Upper lobe of right lung (tissue), 1 donor: Measurements from ENCODE around the gene APOC4. TPM values are rescaled to one million over a fixed set of nuclear protein-coding genes. Genes with fewer than 3 reads are reported as not detected.

Source experiments
- ATAC-seq: fragments of 200-7000 bp; cut with Tn5 transposase; one replicate; pipeline ENCODE4 v1.9.1; 2020; ENCODE audit warnings: mild to moderate bottlenecking, moderate library complexity
- DNase-seq: peaks from one replicate; pipeline ENCODE4 v3.0.0-alpha.2; 2020
- H3K27ac ChIP-seq: fragments of 200-600 bp; one replicate; pipeline ENCODE4 v1.8.0; 2022
- H3K27me3 ChIP-seq: fragments of 200-600 bp; one replicate; pipeline ENCODE4 v1.8.0; 2022; ENCODE audit warnings: mild to moderate bottlenecking
- H3K36me3 ChIP-seq: fragments of 200-600 bp; one replicate; pipeline ENCODE4 v1.8.0; 2022
- H3K4me1 ChIP-seq: fragments of 200-600 bp; one replicate; pipeline ENCODE4 v1.8.0; 2022
- H3K4me3 ChIP-seq: fragments of 200-600 bp; one replicate; pipeline ENCODE4 v1.8.0; 2022; ENCODE audit warnings: mild to moderate bottlenecking
- H3K9me3 ChIP-seq: fragments of 200-600 bp; one replicate; pipeline ENCODE4 v1.8.0; 2022
- CTCF ChIP-seq: fragments of 200-600 bp; IDR thresholded peaks from one replicate; pipeline ENCODE4 v1.8.0; 2022; ENCODE audit warnings: antibody characterized with exemption
- intact Hi-C: fragments of 100-400 bp; cut with DNase I; formaldehyde crosslinking; loops from one replicate; pipeline ENCODE4 v1.11.0; 2022
- total RNA-seq: library from RNA; stranded (reverse); fragmentation: NEBNext Ultra II Directional; extraction: Animal tissue kit (Norgen Biotek cat#: 25700); gene quantifications from one replicate; pipeline ENCODE4 v1.2.1, GENCODE V29; 2021
- donor health status: DM: no; HTN: yes; CAD: no; lungs with severe emphysema.

Gene APOC4
- total RNA-seq, 1 donor from 2014 or later: not detected

DNA sequence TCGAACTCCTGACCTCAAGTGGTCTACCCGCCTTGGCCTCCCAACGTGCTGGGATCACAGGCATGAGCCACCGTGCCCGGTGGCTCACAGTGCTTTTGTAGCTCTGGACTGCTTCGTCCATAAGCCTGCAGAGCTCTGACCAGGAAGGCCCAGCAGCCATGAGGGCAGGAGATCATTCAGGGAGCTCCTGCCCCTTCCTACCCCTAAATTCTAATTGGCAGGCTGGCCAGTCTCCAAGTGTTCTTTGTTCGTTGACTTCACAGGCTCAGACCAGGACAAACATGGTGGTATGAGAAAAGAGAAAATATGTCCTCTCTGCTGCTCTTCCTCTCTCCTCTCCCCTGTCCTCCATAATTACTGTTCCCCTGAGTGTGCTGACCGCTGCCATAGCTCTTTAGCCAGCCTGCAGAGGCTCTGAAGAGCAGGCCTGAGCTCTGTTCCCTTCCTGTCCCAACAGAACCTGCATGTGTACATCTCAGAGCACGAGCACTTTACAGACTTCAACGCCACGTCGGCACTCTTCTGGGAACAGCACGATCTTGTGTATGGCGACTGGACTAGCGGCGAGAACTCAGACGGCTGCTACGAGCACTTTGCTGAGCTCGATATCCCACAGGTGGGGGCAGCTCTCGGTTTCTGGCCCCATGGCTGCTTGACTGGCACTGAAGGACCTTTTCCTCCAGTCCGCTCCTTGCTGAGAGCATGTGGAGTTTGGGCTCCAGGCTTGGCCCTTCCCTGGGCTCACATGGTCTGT is 32.1 kb downstream of the APOC4 start:
- DNase-seq: no peak
- ATAC-seq: no peak
- intact Hi-C loops: no loop called here
- Histone ChIP-seq H3K9me3 (no peaks in the 10 kb centered on the region), H3K27ac (no peak overlapping the region), H3K27me3 (no peaks in the 10 kb centered on the region), H3K4me1 (no peaks in the 10 kb centered on the region), H3K36me3 (peaks cover 71% of the 10 kb centered on the region), H3K4me3 (no peak overlapping the region)
- TF ChIP-seq CTCF: no peak

- intact Hi-C loops: no loop called here
- Histone ChIP-seq H3K27me3 (no peaks in the 10 kb centered on the region), H3K4me3 (no peak overlapping the region), H3K9me3 (no peaks in the 10 kb centered on the region), H3K36me3 (peaks cover 75% of the 10 kb centered on the region), H3K27ac (no peak overlapping the region), H3K4me1 (no peaks in the 10 kb centered on the region)
- DNase-seq (no peak), ATAC-seq (no peak)
- TF ChIP-seq CTCF: no peak
These were observed 32.8 kb downstream of the APOC4 start for GRCh38 chr19:44974857-44975256.

- no peak for TF ChIP-seq CTCF
- Histone ChIP-seq H3K36me3 (peaks cover 81% of the 10 kb centered on the region), H3K4me3 (no peak overlapping the region), H3K27ac (no peak overlapping the region), H3K4me1 (no peaks in the 10 kb centered on the region), H3K9me3 (no peaks in the 10 kb centered on the region), H3K27me3 (no peaks in the 10 kb centered on the region)
- no peak for DNase-seq
- ATAC-seq: no peak
- intact Hi-C loops: no loop called here
These were observed 33.4 kb downstream of the APOC4 start for GRCh38 chr19:44975444-44975843.

DNA sequence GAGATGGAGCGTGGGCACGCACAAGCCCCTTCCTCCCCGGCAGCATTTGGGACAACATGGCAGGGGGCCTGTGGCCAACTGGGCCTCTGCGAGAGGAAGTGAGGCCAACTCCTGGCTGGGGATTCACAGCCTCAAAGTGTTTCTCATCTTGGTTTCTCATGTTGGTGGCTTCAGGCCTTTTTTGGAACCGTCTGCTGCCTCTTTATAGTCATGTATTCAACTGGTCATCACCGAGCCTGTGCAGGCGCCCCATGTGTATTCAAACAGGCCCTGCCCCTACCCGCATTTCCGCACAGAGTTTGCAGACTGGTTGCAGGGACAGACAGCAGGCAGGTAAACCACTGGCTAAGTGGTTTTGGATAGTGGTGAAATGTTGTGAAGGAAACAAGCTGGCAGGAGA is 42.0 kb downstream of the APOC4 start:
- no peaks in the 10 kb centered on the region for H3K9me3 ChIP-seq
- no peaks in the 10 kb centered on the region for H3K27me3 ChIP-seq
- intact Hi-C loops: no loop called here
- H3K4me3 ChIP-seq: no peak overlapping the region
- peaks cover 95% of the 10 kb centered on the region for H3K36me3 ChIP-seq
- H3K4me1 ChIP-seq: no peaks in the 10 kb centered on the region
- ATAC-seq (no peak), DNase-seq (no peak)
- H3K27ac ChIP-seq: no peak overlapping the region
- no peak for TF ChIP-seq CTCF

DNA sequence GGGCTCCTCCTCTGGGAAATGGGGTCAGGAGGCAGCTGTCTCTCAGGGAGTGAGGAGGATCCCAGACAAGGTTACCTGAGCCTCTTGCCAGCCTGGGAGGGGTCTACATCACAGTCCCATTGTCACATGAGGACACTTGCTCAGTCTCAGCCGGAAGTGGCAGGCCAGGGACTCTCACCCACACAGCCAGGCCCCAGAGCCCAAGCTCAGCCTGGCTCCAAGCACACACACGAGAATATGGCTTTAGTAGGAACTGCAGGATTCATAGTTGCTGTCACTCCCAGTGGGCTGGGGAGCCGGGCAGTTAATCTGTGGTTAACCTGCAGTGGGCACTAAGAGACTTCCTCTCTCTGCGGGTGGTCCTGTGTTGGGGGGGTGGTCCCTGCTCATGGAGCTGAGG is 43.4 kb downstream of the APOC4 start:
- no peak for ATAC-seq
- H3K36me3 ChIP-seq: peaks cover 88% of the 10 kb centered on the region
- H3K4me1 ChIP-seq: no peaks in the 10 kb centered on the region
- H3K9me3 ChIP-seq: no peaks in the 10 kb centered on the region
- no peaks in the 10 kb centered on the region for H3K27me3 ChIP-seq
- no peak for DNase-seq
- TF ChIP-seq CTCF: no peak
- intact Hi-C loops: no loop called here
- no peak overlapping the region for H3K4me3 ChIP-seq
- H3K27ac ChIP-seq: no peak overlapping the region

DNA sequence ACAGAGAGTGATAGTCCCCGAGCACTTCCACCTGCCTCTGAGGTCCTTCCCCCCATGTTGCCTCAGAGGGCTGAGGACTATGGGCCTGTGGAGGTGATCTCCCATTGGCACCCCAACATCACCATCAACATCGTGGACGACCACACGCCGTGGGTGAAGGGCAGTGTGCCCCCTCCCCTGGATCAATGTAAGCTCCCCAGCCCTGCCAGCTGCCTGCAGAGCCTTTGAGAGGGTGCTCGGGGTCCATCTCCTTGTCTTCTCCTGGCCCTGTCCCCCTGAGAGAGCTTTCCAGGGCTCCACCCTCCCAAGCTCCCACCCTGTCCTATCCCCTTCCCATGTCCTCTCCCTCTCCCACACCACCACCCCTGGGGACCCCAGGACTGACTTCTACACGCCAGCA is 44.4 kb downstream of the APOC4 start:
- intact Hi-C loops: no loop called here
- TF ChIP-seq CTCF: no peak
- Histone ChIP-seq H3K4me1 (no peaks in the 10 kb centered on the region), H3K9me3 (no peaks in the 10 kb centered on the region), H3K27ac (no peak overlapping the region), H3K4me3 (no peak overlapping the region), H3K36me3 (peaks cover 88% of the 10 kb centered on the region), H3K27me3 (no peaks in the 10 kb centered on the region)
- no peak for ATAC-seq
- DNase-seq: no peak
